LNCaP clone FGC (cell line): ENCODE data around the gene PUM2.
A peak's percentile ranks its signal among the peaks of the same experiment; 100 is the strongest.

Experiments
- DNase-seq: peaks from one replicate; pipeline ENCODE4 v3.0.0-alpha.2; 2011; ENCODE audit warnings: low read depth
- H3K4me3 ChIP-seq: 2 replicates; pipeline ENCODE4 v1.5.1; 2011; ENCODE audit warnings: mild to moderate bottlenecking, low read depth, low read length, control low read depth
- CTCF ChIP-seq: IDR thresholded peaks from 2 replicates; pipeline ENCODE4 v1.5.1; 2012; ENCODE audit warnings: mild to moderate bottlenecking; ENCODE audit not compliant: control insufficient read depth, insufficient read depth; ENCODE audit errors: extremely low read depth

Gene PUM2

DNA sequence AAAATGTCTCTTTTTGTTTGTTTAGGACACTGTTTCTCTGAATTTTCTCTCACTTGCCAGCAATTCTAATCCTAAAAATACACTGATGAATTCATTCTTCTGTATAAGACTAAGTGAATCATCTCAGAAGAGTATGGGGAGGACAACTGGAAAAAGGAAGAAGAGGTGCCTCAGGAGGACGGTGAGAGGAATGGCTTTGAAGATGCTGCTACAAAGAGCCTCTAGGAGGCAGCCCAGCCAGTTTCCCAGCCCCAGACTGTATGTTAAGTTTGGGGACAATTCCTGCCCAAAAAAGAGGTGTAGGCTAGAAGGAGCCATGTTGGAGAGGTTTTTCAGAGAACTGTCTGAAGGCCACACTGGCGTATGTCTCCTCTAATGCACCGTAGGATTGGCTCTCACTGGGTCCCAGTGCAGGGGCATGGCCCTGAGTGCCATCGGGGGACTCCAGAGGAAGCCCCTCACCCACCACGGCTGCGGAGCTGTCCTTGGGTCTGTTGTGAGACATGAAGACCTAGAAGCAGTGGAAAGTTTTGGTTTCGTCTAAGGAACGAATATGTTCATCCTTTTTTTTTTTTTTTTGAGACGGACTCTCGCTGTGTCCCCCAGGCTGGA lies 122.6 kb downstream of the PUM2 start:
- no peak overlapping the region for H3K4me3 ChIP-seq
- no peak for DNase-seq
- no peak for TF ChIP-seq CTCF

- TF ChIP-seq CTCF = 0 out of 2 replicates have a peak, but pooled peaks have one; percentile 1
- DNase-seq = no peak
- H3K4me3 ChIP-seq = no peak overlapping the region
Observed at GRCh38 chr2:20226152-20226545, 124.5 kb downstream of the PUM2 start.

DNA sequence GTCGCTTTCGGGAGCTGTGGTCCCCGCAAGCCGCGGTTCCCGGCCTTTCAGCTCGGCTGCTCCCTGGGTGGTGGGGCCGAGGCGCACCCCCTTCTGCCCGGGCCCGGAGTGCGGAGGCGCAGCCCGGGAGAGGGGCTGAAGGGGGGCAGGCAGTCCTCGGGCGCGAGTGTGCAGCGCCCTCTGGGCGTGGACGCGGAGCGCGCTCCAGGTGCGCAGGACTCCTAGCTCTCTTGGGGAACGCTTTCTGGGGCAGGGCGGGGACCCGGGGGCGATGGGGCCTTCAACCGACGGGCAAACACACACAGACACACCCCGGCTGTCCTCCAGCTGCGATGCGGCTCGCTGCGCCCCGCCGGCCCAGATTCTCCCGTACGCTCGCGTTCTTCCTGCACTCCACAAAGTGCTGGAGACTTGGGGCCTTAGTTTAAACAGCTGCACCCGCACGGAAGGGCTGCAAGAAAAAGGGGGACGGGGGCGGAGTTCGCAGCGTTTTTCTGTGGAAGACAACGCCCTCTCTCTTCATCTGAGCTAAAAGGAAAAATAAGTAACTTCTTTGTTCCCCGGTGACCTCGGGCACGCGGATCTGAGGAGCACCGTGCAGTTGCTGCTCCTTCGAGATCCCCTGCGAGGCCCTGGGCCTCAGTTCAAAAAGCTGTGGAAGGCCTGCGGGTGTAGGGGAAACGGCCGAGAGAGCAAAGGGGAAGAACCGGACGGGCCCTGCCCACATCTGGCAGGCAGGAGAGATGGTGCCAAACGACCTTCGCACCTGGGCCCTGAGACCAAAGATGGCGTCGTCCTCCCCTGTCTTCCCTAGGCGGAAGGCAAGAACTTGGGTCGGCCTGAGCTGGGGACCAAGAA lies 125.1 kb downstream of the PUM2 start:
- H3K4me3 ChIP-seq = peak overlapping the region; percentile 54
- no peak for DNase-seq
- peak; percentile 82 for TF ChIP-seq CTCF

- peak within 1 kb of the TSS; percentile 54 for H3K4me3 ChIP-seq
- no peak for TF ChIP-seq CTCF
- DNase-seq = no peak
Observed at GRCh38 chr2:20224716-20225293, 125.8 kb downstream of the PUM2 start, which contains the start of gene SDC1. TSS of gene SDC1 (minus strand) at chr2:20225130. CDS start at chr2:20224867, 263 bp downstream.

- no peak for TF ChIP-seq CTCF
- H3K4me3 ChIP-seq = peak overlapping the region; percentile 54
- DNase-seq = no peak
Observed at GRCh38 chr2:20224164-20224715, 126.4 kb downstream of the PUM2 start.

DNA sequence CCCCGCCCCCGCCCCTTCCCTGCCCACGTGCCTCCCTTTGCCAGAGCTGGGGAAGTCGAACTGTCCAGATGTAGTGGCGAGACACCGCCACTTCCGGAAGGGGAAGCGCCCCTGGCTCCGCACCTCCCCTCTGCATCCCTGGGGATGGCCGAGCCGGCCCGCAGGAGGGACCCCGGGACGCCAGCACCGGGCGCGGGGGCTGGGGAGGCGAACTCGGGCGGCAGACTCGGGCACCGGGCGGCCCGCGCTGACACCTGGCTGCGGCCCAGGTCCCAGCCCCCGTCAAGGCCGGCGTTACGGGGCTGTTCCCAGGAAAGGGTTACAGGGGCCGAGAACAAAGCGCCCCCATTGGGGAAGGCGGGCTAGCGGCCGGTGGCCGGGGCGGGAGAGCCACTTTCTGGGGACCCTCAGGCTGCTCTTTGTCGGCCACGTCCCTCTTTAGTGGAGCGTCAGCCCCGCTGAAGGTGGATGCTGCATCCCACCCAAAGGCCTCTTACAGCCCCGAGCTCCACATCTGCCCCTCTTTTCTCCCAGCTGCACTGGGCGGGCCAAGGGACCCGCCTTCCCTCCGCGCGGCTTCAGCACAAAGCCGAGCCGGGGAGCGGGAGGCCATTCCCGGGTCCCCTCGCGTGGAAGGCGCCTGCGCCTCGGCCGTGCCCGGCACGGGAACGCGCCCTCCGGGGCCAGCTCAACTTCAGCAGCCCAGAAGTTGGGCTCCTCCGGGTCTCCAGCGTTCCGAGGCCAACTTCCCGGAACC lies 127.1 kb downstream of the PUM2 start:
- DNase-seq = no peak
- TF ChIP-seq CTCF = no peak
- H3K4me3 ChIP-seq = peak overlapping the region; percentile 54
